ENCODE measurements around the gene TCFL5.

Gene TCFL5

DNA sequence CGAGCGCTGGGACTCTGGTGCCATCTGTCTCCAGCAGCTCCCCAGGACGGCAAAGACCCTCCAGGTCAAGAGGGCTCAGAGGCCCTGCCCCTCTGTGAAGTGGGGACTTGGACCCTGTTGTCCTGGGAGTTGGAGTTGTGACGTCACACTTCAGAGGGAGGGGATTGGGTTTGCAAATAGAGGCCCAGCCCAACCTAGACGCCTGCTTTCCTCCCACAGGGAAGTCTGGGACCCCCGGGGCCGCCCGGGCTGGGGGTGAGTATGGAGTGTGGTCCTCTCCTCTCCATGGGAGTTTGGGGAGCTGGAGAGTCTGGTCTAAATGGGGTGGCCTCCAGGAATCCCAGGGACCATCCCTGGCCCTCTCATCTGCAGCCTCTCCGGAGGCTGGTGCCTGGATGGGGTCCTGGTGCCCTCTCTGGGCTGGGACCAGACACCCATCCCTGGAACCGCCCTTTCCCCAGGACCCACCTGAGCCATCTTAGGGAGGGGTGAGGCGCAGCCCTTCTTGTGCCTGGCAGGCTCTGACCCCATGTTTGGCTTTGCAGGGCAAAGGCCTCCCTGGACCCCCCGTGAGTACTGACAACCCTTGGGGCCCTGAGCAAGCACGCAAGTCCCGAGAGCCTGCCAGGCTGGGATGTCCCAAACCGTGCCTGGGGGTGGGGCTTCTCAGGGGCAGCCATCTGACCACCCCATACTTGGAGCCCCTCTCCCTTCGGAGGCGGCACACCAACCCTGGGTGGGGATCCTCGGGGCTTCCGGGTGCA is 40.5 kb downstream of the TCFL5 start:
- TF ChIP-seq, protein P1, sequence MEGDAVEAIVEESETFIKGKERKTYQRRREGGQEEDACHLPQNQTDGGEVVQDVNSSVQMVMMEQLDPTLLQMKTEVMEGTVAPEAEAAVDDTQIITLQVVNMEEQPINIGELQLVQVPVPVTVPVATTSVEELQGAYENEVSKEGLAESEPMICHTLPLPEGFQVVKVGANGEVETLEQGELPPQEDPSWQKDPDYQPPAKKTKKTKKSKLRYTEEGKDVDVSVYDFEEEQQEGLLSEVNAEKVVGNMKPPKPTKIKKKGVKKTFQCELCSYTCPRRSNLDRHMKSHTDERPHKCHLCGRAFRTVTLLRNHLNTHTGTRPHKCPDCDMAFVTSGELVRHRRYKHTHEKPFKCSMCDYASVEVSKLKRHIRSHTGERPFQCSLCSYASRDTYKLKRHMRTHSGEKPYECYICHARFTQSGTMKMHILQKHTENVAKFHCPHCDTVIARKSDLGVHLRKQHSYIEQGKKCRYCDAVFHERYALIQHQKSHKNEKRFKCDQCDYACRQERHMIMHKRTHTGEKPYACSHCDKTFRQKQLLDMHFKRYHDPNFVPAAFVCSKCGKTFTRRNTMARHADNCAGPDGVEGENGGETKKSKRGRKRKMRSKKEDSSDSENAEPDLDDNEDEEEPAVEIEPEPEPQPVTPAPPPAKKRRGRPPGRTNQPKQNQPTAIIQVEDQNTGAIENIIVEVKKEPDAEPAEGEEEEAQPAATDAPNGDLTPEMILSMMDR (conservative IDR thresholded peaks at IDR 0.05; ENCODE audit: low read length), result no peak
- no peak for TF ChIP-seq EZH2phosphoT487 (IDR thresholded peaks at IDR 0.05; ENCODE audit: borderline replicate concordance)
- H3K36me3 ChIP-seq (ENCODE audit: insufficient read depth, low read length), result no peaks in the 10 kb centered on the region
- no peaks in the 10 kb centered on the region for H3K4me1 ChIP-seq (ENCODE audit: insufficient read depth, low read length, poor library complexity, severe bottlenecking)
- no peak overlapping the region for H3K4me3 ChIP-seq (ENCODE audit: low read length, poor library complexity, severe bottlenecking)
- no peak overlapping the region for H3K9ac ChIP-seq (ENCODE audit: low read depth, low read length, poor library complexity, severe bottlenecking)
- no peaks in the 10 kb centered on the region for H3K79me2 ChIP-seq (ENCODE audit: insufficient read depth, low read length)
- no peak overlapping the region for H3K4me2 ChIP-seq (ENCODE audit: low read depth, low read length, poor library complexity, severe bottlenecking)
- no peaks in the 10 kb centered on the region for H3K9me2 ChIP-seq (replicated peaks; ENCODE audit: low read depth, low read length)
- no peaks in the 10 kb centered on the region for H4K20me1 ChIP-seq (ENCODE audit: insufficient read depth, low read length, poor library complexity, severe bottlenecking)
- no peaks in the 10 kb centered on the region for H3F3A ChIP-seq (ENCODE audit: low read depth)
- H3K9me3 ChIP-seq (ENCODE audit: insufficient read depth, low read depth, low read length), result no peaks in the 10 kb centered on the region
- H3K27me3 ChIP-seq (ENCODE audit: insufficient read depth, low read length, poor library complexity, severe bottlenecking), result no peaks in the 10 kb centered on the region
- no peak overlapping the region for H2AFZ ChIP-seq (ENCODE audit: low read length)

GRCh38 chr20:62820208-62820961 is 41.2 kb downstream of the TCFL5 start:
- Histone ChIP-seq H3K4me3 (ENCODE audit: low read length, poor library complexity, severe bottlenecking) (no peak overlapping the region), H3K36me3 (ENCODE audit: insufficient read depth, low read length) (no peaks in the 10 kb centered on the region), H2AFZ (ENCODE audit: low read length) (no peak overlapping the region), H3K9ac (ENCODE audit: low read depth, low read length, poor library complexity, severe bottlenecking) (no peak overlapping the region), H3K27me3 (ENCODE audit: insufficient read depth, low read length, poor library complexity, severe bottlenecking) (no peaks in the 10 kb centered on the region), H3K79me2 (ENCODE audit: insufficient read depth, low read length) (no peaks in the 10 kb centered on the region), H4K20me1 (ENCODE audit: insufficient read depth, low read length, poor library complexity, severe bottlenecking) (no peaks in the 10 kb centered on the region), H3K9me2 (replicated peaks; ENCODE audit: low read depth, low read length) (no peaks in the 10 kb centered on the region), H3K9me3 (ENCODE audit: insufficient read depth, low read depth, low read length) (no peaks in the 10 kb centered on the region), H3F3A (ENCODE audit: low read depth) (no peaks in the 10 kb centered on the region), H3K4me1 (ENCODE audit: insufficient read depth, low read length, poor library complexity, severe bottlenecking) (no peaks in the 10 kb centered on the region), H3K4me2 (ENCODE audit: low read depth, low read length, poor library complexity, severe bottlenecking) (no peak overlapping the region)
- TF ChIP-seq, protein P1 (conservative IDR thresholded peaks at IDR 0.05; ENCODE audit: low read length), result no peak
- no peak for TF ChIP-seq EZH2phosphoT487 (IDR thresholded peaks at IDR 0.05; ENCODE audit: borderline replicate concordance)

DNA sequence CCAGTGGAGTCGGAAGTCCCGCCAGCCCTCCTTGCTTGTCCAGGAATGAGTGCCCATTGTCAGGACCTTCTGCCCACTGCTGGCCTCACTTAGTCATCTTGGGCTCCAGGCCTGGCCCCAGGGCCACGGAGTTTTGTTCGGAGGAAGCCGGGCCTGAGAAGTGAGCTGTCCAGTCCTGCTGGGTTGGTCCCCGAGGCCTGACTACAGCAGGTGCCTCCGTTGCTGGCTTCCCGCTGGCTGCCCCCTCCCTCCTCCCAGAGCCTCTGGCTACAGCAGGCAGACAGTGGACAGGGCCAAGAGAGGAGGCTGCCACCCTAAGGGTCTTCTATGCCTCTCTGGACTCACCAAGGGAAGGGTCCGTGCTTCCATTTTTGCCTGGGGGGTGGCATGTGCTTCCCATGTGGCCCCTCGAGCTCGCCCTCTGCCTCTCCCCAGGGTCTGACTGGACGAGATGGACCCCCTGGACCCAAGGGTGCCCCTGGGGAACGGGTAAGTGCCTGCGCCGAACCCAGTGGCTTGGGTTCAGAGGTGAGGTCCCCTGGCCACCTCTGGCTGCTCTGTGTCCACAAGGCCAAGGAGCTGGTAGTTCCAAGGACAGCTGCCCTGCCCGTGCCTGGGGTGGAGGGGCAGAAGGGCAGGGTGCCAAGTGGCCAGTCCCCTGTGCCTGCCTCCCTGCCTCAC is 42.0 kb downstream of the TCFL5 start:
- Histone ChIP-seq H3K27me3 (ENCODE audit: insufficient read depth, low read length, poor library complexity, severe bottlenecking) (no peaks in the 10 kb centered on the region), H3K36me3 (ENCODE audit: insufficient read depth, low read length) (no peaks in the 10 kb centered on the region), H3K4me2 (ENCODE audit: low read depth, low read length, poor library complexity, severe bottlenecking) (no peak overlapping the region), H3K9me3 (ENCODE audit: insufficient read depth, low read depth, low read length) (no peaks in the 10 kb centered on the region), H3K9ac (ENCODE audit: low read depth, low read length, poor library complexity, severe bottlenecking) (no peak overlapping the region), H3K79me2 (ENCODE audit: insufficient read depth, low read length) (no peaks in the 10 kb centered on the region), H4K20me1 (ENCODE audit: insufficient read depth, low read length, poor library complexity, severe bottlenecking) (no peaks in the 10 kb centered on the region), H3K4me3 (ENCODE audit: low read length, poor library complexity, severe bottlenecking) (no peak overlapping the region), H3F3A (ENCODE audit: low read depth) (no peaks in the 10 kb centered on the region), H3K4me1 (ENCODE audit: insufficient read depth, low read length, poor library complexity, severe bottlenecking) (no peaks in the 10 kb centered on the region), H3K9me2 (replicated peaks; ENCODE audit: low read depth, low read length) (no peaks in the 10 kb centered on the region), H2AFZ (ENCODE audit: low read length) (no peak overlapping the region)
- TF ChIP-seq EZH2phosphoT487 (IDR thresholded peaks at IDR 0.05; ENCODE audit: borderline replicate concordance), result no peak
- TF ChIP-seq, protein P1 (conservative IDR thresholded peaks at IDR 0.05; ENCODE audit: low read length), result no peak
